GM21576 (cell line): Measurements from ENCODE around the gene NPB.

ENCODE experiments used
- ATAC-seq: cut with Tn5 transposase; IDR thresholded peaks from one replicate; pipeline ENCODE4 v1.9.1; 2021; ENCODE audit warnings: mild to moderate bottlenecking, moderate library complexity; ENCODE audit not compliant: unreplicated experiment

Gene NPB

GRCh38 chr17:81910840-81911276, 8.8 kb downstream of the NPB start:
- peak; percentile 25 for ATAC-seq

DNA sequence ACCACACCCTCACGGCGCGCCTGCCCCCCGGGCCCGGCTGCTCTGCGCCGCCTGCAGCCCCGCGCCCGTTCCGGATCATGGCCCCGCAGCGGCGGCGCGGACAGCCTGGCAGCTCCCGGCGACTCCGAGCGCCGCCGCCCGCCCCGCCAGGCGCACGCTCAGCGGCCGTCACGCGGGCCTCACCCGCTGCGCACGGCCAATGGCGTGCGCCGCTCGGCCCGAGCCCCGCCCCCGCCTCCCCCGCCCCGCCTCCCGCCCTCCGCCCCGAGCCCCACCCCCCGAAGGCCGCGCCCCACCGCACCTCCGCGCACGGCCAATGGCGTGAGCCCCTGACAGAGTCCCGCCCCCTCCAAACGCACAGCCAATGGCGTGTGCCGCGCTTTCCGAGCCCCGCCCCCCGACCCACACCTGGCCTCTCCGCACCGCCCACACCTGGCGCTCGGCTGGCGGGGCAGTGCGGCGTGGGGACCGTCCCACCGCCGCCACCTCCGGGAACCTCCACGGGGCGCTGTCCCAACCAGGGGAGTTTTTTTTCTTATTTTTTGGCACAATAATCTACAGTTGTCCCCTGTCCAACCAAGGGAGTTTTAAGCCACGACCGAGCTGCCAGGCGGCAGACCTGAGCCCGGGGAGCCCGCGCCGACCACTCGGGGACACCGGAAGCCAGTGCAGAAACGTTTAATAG, 9.4 kb downstream of the NPB start, which contains the start of gene PCYT2:
PCYT2 (minus strand) TSS at position 123 of the 685 bp plus-strand sequence; CDS start at position 79, 44 bp downstream.
- ATAC-seq = peak; percentile 62

- no peak for ATAC-seq
These were observed 9.9 kb downstream of the NPB start for GRCh38 chr17:81911969-81912368.

GRCh38 chr17:81912441-81913309, 10.6 kb downstream of the NPB start:
- ATAC-seq = no peak

GRCh38 chr17:81913394-81914102, 11.5 kb downstream of the NPB start:
- ATAC-seq = no peak

- no peak for ATAC-seq
These were observed 12.2 kb downstream of the NPB start for GRCh38 chr17:81914103-81914850.

GRCh38 chr17:81915331-81915730, 13.3 kb downstream of the NPB start:
- no peak for ATAC-seq

GRCh38 chr17:81916234-81917001, 14.4 kb downstream of the NPB start:
- no peak for ATAC-seq

- ATAC-seq = peak; percentile 64
These were observed 15.7 kb downstream of the NPB start, which contains the start of gene SIRT7 for GRCh38 chr17:81917565-81918332. Gene SIRT7 (minus strand): TSS chr17:81918176. CDS start chr17:81918131, 45 bp downstream.

GRCh38 chr17:81918333-81918669, 16.3 kb downstream of the NPB start:
- peak; percentile 20 for ATAC-seq

DNA sequence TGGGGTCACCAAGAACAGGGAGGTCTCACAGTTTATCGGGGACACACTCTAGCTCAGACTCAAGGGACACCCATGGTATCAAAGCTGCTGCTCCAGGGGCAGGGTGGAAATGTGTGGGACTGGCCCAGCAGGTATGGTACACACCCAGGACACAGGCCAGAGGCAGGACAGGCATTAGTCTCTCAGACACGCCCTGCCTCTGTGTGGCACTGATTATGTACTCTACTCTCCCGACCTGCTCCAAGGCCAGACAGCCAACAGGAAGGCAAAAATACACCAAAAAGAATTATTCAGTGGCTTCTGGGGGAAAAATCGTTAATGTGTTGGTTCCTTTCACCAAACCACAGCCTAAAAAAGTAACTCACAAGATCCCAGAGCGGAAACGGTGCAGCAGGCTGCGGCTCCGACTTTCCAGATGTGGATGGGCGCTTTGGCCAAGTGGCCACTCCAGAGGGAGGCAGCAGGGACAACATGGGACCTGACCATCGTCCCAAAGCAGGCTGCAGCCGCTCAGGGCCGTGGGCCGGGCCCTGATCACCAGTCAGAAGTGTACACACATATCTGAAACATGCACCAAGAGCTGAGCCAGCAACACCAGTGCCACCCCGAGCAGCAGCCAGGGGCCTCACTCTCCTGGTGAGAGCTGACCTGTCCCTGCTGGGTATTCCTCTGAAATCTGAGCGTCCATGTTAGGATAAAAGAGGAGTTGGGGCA, 17.0 kb downstream of the NPB start:
- no peak for ATAC-seq

GRCh38 chr17:81920612-81921536, 18.8 kb downstream of the NPB start:
- ATAC-seq = no peak

GRCh38 chr17:81921537-81921862, 19.5 kb downstream of the NPB start:
- no peak for ATAC-seq

- no peak for ATAC-seq
These were observed 20.0 kb downstream of the NPB start for GRCh38 chr17:81921996-81922565.

GRCh38 chr17:81922566-81923301, 20.7 kb downstream of the NPB start:
- no peak for ATAC-seq
